Nephron progenitor cell (in vitro differentiated cells): Measurements from ENCODE around the gene SFXN5.

ENCODE experiments used
- DNase-seq: peaks from one replicate; pipeline ENCODE4 v3.0.0; 2021
- H3K27ac Mint-ChIP-seq: 2 replicates; pipeline ENCODE4 v1.8.0; 2021; ENCODE audit warnings: mild to moderate bottlenecking, moderate library complexity, mixed read lengths
- H3K27me3 Mint-ChIP-seq: 2 replicates; pipeline ENCODE4 v1.8.0; 2021; ENCODE audit warnings: mild to moderate bottlenecking, low read depth, mixed read lengths; ENCODE audit not compliant: poor library complexity
- H3K36me3 Mint-ChIP-seq: 2 replicates; pipeline ENCODE4 v1.8.0; 2021; ENCODE audit warnings: low read depth, mixed read lengths
- H3K4me1 Mint-ChIP-seq: 2 replicates; pipeline ENCODE4 v1.8.0; 2021; ENCODE audit warnings: mixed read lengths
- H3K4me3 Mint-ChIP-seq: 2 replicates; pipeline ENCODE4 v1.8.0; 2021; ENCODE audit warnings: mild to moderate bottlenecking, moderate library complexity, mixed read lengths
- H3K9me3 Mint-ChIP-seq: 2 replicates; pipeline ENCODE4 v1.8.0; 2021; ENCODE audit warnings: mild to moderate bottlenecking, moderate library complexity, mixed read lengths
- TF ChIP-seq, protein P1 (sequence below): fragments of 200-600 bp; sonication (generic); IDR thresholded peaks from 2 replicates; pipeline ENCODE4 v1.5.0; 2021; ENCODE audit warnings: antibody characterized with exemption

SFXN5 gene

DNA sequence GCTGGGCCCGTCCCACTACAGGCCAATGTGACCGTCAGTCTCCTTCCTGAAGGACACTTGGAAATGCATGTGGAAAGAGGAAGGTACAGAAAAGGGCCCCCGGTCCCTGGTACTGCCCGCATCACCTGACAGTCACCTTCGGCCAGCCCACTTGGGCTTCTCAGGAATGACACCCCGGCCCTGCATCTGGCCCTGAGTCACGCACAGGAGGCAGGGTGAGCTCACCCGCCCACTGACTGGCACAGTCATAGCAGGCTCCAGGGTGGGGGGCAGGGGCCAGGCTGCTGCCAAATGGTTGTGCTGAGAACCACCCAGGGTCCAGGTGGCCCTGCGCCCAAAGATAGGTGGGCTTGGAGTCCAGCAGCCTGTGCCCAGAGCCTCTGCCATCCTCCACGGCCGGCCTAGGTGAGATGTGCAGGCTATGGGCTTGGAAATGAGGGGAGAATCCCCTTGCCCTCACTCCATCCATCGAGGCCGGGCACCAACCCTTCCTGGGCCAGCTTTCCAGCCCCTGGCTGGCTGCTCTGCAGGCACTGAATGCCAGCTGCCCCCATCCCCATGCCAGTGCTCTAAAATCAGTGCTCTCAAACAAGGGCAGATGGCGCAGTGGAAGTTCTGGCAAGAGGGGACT lies 140.1 kb downstream of the SFXN5 start:
- Mint-ChIP-seq H3K4me1 (peaks cover 7% of the 10 kb centered on the region), H3K36me3 (no peaks in the 10 kb centered on the region), H3K27me3 (peaks cover 47% of the 10 kb centered on the region), H3K9me3 (no peaks in the 10 kb centered on the region), H3K4me3 (no peak overlapping the region), H3K27ac (no peak overlapping the region)
- TF ChIP-seq, protein P1, sequence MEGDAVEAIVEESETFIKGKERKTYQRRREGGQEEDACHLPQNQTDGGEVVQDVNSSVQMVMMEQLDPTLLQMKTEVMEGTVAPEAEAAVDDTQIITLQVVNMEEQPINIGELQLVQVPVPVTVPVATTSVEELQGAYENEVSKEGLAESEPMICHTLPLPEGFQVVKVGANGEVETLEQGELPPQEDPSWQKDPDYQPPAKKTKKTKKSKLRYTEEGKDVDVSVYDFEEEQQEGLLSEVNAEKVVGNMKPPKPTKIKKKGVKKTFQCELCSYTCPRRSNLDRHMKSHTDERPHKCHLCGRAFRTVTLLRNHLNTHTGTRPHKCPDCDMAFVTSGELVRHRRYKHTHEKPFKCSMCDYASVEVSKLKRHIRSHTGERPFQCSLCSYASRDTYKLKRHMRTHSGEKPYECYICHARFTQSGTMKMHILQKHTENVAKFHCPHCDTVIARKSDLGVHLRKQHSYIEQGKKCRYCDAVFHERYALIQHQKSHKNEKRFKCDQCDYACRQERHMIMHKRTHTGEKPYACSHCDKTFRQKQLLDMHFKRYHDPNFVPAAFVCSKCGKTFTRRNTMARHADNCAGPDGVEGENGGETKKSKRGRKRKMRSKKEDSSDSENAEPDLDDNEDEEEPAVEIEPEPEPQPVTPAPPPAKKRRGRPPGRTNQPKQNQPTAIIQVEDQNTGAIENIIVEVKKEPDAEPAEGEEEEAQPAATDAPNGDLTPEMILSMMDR, result no peak
- no peak for DNase-seq

DNA sequence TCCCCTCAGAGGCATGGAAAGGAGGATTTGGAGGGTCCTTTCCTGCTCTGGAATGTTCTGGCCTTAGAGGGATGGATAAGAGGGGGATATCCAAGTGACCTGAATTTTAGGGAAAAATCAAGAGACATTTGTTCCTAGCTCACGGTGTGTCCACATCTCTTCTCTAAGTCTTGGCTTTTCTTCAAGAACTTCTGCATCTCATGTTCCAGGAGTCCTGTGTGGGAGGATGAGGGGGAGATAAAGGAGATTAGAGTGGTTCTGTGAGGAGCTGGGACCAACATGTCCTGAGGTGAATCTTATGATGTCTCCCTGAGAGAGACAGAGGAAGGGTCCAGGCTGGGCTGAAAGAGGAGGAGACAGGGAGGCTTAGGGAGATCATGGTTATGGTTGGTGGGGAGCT lies 142.5 kb downstream of the SFXN5 start:
- Mint-ChIP-seq H3K36me3 (no peaks in the 10 kb centered on the region), H3K27me3 (peaks cover 24% of the 10 kb centered on the region), H3K4me3 (no peak overlapping the region), H3K27ac (no peak overlapping the region), H3K9me3 (no peaks in the 10 kb centered on the region), H3K4me1 (peaks cover under 1% of the 10 kb centered on the region)
- DNase-seq, result no peak
- TF ChIP-seq, protein P1, result no peak

DNA sequence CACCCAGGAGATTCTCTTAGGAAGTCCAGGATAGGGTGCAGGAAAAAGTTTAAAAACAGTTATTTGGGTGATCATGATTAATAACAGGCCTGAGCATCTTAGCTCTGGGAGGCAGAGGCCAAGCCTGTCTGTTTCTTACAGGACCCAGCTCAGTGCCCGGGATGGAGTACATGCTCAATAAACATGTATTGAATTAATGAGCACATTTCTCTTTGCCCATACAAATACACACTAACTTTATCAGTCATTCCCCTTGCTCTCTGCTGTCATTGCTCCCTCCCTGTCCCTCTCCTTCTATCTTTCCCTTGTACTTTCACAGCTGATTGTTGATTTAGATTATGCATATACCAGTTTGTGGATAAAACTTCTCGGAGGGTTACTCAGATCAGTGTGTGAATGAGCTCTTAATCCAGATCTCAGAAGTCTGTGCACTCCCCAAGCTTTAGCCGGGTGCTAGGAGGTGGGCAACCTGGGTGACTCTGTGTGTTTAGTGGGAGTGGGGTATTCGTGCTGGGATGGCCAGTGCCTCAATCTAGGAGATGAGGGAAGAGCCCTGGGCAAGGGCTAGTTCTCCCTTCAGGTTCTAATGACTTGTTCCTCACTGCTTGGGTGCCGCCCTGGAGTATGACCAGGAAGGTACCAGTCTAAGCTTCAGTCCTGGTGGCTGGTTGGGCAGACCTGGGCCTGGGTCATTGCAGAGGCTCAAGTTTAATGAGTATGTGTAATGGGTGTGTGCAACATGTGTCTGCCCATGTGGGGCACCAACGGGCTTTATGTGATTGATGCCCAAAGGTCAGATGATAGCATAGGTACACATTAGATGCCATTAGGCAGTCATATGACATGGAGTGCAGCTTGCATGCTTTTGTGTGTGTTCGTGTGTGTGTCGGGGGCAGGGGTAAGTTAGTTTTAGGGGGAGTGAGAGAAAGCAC lies 143.6 kb downstream of the SFXN5 start:
- TF ChIP-seq, protein P1, result no peak
- H3K4me1 Mint-ChIP-seq, result peaks cover 4% of the 10 kb centered on the region
- no peak for DNase-seq
- no peaks in the 10 kb centered on the region for H3K36me3 Mint-ChIP-seq
- H3K4me3 Mint-ChIP-seq, result no peak overlapping the region
- H3K27me3 Mint-ChIP-seq, result peaks cover 18% of the 10 kb centered on the region
- H3K27ac Mint-ChIP-seq, result no peak overlapping the region
- peaks cover 2% of the 10 kb centered on the region for H3K9me3 Mint-ChIP-seq

DNA sequence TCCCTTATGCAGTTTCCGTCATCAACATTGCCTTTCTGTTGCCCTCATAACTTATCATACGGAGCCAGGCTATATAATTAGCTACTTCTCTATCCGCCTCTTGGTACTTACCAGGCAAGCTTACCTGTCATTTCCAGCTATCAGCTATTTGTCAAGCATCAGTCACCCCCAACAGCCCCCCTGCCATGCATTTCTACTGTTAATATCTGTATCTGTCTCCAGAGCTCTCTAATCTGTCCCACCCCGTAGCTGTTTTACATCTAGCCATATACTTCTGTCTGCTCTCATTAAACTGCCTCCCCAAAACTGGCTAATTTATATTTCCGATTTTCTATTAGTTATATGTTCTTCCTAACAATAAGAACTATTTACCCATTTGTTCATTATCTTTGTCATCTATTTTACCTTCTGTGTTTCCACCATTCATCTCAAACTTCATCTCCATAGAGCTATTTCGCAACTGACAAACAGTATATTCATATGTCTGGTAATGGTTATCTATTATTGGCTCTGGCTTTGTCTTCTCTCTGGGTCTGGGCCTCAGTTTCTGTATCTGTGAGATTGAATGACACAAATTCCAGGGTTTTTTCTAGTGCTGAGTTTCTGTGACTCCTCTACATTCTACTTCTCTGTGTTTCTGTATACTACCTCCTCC lies 144.6 kb downstream of the SFXN5 start:
- peaks cover 10% of the 10 kb centered on the region for H3K27me3 Mint-ChIP-seq
- DNase-seq, result no peak
- H3K36me3 Mint-ChIP-seq, result no peaks in the 10 kb centered on the region
- no peak overlapping the region for H3K4me3 Mint-ChIP-seq
- TF ChIP-seq, protein P1, result no peak
- peaks cover 5% of the 10 kb centered on the region for H3K9me3 Mint-ChIP-seq
- H3K4me1 Mint-ChIP-seq, result peaks cover 4% of the 10 kb centered on the region
- H3K27ac Mint-ChIP-seq, result no peak overlapping the region

DNA sequence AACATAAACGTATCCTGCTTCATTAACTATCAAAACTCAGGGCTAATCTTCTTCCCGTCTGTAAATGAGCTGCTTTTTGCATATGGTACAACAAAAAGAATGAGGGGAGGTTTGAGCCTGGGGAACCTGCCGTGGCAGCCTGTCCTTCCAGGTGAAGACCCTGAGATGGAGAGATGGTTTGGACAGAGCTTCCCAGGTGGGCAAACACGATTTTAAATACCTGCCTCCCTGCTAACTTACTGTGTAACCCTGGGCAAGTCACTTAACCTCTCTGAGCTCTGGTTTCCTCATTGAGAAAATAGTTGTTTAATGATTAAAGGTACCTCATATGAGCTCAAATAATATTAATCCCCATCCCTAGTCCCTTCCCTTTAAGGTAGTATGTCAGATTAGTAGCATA lies 145.1 kb downstream of the SFXN5 start:
- no peaks in the 10 kb centered on the region for H3K36me3 Mint-ChIP-seq
- peaks cover 5% of the 10 kb centered on the region for H3K9me3 Mint-ChIP-seq
- DNase-seq, result no peak
- peaks cover 6% of the 10 kb centered on the region for H3K27me3 Mint-ChIP-seq
- H3K4me1 Mint-ChIP-seq, result peaks cover 4% of the 10 kb centered on the region
- no peak overlapping the region for H3K27ac Mint-ChIP-seq
- TF ChIP-seq, protein P1, result no peak
- no peak overlapping the region for H3K4me3 Mint-ChIP-seq
